Coronary artery (tissue), 2 donors: ENCODE results near the gene MRPL34.
"Not testable (repeated sequence)": the region's sequence is repeated elsewhere in the genome, so short reads cannot be mapped to it uniquely, and the experiment has no call there.

Source experiments
- DNase-seq: peaks from one replicate; pipeline ENCODE4 v3.0.0-alpha.2; 2017; ENCODE audit warnings: low spot score
- H3K27ac ChIP-seq, 2 donors: fragments of 200-600 bp; sonication (generic); one replicate each; pipeline ENCODE4 v1.5.1; 2016 to 2019
- H3K4me3 ChIP-seq: fragments of 200-600 bp; sonication (generic); 2 replicates; pipeline ENCODE4 v1.5.1; 2016; ENCODE audit warnings: mild to moderate bottlenecking, moderate library complexity
- CTCF ChIP-seq: fragments of 200-600 bp; sonication (generic); IDR thresholded peaks from one replicate; pipeline ENCODE4 v1.5.1; 2019; ENCODE audit warnings: antibody characterized with exemption

Gene MRPL34

GRCh38 chr19:17263712-17264640, 41.7 kb upstream of the MRPL34 start:
- no peak for DNase-seq
- no peak for TF ChIP-seq CTCF
- H3K27ac ChIP-seq = peak overlapping the region in 1 of 2 donors; percentile 51
- H3K4me3 ChIP-seq = peak overlapping the region; percentile 58

- Histone ChIP-seq H3K27ac (peak within 1 kb of the TSS in 1 of 2 donors; percentile 51), H3K4me3 (peak within 1 kb of the TSS; percentile 58)
- no peak for TF ChIP-seq CTCF
- DNase-seq = no peak
These were observed 41.1 kb upstream of the MRPL34 start, which contains the start of gene USHBP1 for GRCh38 chr19:17264641-17264979. USHBP1 (minus strand) TSS chr19:17264745; CDS start chr19:17264299, 446 bp downstream.

- H3K4me3 ChIP-seq = no peak overlapping the region
- no peak for DNase-seq
- TF ChIP-seq CTCF = no peak
- H3K27ac ChIP-seq = no peak overlapping the region
These were observed 39.6 kb upstream of the MRPL34 start for GRCh38 chr19:17266026-17266425.

GRCh38 chr19:17266589-17266974, 39.1 kb upstream of the MRPL34 start:
- H3K4me3 ChIP-seq = no peak overlapping the region
- no peak for DNase-seq
- peak overlapping the region in 1 of 2 donors; percentile 25 for H3K27ac ChIP-seq
- no peak for TF ChIP-seq CTCF

- Histone ChIP-seq H3K27ac (peak within 1 kb of the TSS; percentile 50 to 73), H3K4me3 (peak within 1 kb of the TSS; percentile 76)
- no peak for TF ChIP-seq CTCF
- DNase-seq = peak; percentile 99
These were observed 38.5 kb upstream of the MRPL34 start, which contains the start of gene BABAM1 for GRCh38 chr19:17266975-17267788. BABAM1 (plus strand) TSS chr19:17267443; CDS start chr19:17268807, 1,364 bp downstream.

GRCh38 chr19:17268754-17269153, 36.9 kb upstream of the MRPL34 start:
- H3K27ac ChIP-seq = no peak overlapping the region
- no peak for TF ChIP-seq CTCF
- no peak overlapping the region for H3K4me3 ChIP-seq
- no peak for DNase-seq

- not testable (repeated sequence) for H3K4me3 ChIP-seq, DNase-seq, H3K27ac ChIP-seq
These were observed 30.8 kb upstream of the MRPL34 start for GRCh38 chr19:17274892-17275291.
